HS-27A (cell line): Measurements from ENCODE around the gene C2CD5.
A peak's percentile ranks its signal among the peaks of the same experiment; 100 is the strongest.
"Not testable (repeated sequence)": the region's sequence is repeated elsewhere in the genome, so short reads cannot be mapped to it uniquely, and the experiment has no call there.

ENCODE experiments used
- DNase-seq: peaks from one replicate; pipeline ENCODE4 v3.0.0-alpha.2; 2012; ENCODE audit warnings: low read depth, missing footprints

The C2CD5 gene

DNA sequence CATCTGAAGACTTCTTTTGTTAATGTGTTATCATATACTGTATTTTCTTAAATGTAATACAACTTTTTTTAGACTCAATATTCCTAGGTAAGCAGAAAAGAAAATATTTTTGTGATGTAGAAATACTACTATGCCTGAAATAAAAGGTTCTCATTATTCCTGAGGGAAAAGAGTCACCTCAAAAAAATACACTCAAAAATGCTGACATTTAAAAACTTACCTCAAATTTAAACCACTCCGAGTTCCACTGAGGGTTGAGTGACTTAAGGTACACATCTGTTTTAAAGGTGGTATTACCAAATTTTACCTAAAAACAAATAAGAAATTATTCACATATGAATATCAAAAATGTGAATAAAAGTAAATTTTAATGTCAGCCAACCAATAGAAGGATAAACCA is 9.3 kb downstream of the C2CD5 start:
- DNase-seq: no peak

DNA sequence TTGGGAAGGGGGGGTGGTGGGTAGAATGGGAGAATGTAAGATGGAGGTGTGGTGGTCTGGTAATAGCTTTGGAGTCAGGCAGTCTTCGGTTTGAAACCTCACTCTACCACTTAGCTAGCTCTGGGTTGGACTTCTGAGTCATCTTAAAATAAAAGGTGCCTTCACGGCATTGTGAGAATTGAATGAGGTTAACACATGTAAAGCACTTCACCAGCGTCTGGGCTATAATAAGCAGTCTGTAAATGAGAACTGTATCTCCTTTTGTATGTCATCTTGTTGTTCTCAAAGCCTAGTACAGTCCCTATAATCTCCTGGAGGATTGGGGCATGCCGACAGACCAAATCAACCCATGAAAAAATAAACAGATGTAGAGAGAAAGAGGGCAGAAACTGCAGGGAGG is 11.2 kb downstream of the C2CD5 start:
- no peak for DNase-seq

- DNase-seq: no peak
These were observed 12.0 kb downstream of the C2CD5 start for GRCh38 chr12:22532317-22532716.

DNA sequence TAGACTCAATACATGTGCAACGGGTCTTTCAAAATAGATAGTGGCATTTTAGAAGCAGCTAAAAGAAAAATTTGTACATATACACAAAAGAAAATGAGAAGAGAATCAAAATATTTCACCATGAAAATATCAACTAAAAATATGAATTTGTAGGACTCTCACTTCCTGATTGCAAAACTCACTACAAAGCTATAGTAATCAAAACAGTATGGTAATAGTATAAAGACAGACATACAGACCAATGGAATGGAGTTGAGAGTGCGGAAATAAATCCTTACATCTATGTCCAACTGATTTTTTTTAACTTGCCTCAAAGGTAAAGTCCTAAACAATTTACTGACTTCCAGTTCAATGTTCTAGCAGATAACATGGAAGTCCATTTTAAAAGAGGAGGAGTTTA is 13.1 kb downstream of the C2CD5 start:
- DNase-seq: no peak

GRCh38 chr12:22529281-22530060 is 14.9 kb downstream of the C2CD5 start:
- no peak for DNase-seq

- DNase-seq: peak; percentile 76
These were observed 16.3 kb downstream of the C2CD5 start for GRCh38 chr12:22527999-22528398.

DNA sequence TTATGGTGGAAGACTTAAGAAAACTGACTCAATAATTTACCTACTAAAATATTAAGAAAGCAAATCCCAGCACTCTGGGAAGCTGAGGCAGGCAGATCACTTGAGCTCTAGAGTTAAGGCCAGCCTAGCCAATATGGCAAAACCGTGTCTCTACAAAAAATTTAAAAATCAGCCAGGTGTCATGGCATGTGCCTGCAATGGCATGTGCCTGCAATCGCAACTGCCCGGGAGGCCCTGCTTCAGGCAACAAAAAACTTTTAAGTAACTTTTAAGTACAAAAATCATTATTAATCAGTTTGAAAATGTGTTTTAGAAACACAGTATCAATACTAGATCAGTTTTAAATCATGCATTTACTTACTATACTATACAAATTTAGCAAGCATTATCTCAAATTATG is 17.5 kb downstream of the C2CD5 start:
- DNase-seq: no peak

GRCh38 chr12:22525426-22525825 is 18.9 kb downstream of the C2CD5 start:
- DNase-seq: no peak

DNA sequence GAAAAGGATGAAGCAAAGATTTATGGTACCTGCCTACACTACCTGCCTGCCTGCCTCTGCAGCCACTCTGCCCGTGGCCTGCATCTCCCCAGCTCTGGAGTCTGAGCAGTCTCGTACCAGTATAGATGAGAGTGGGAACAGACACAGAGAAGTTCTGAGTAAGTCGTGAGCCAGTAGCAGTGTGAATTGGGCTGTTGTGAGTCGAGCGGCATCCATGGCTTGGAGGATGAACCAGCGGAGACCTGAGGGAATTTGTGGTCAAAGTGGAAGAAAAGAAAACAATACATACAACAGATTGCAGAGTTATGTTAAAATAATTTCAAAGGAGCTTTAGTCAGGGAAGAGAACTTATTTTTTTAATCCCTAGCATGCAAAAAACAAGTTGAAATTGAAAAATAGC is 25.3 kb downstream of the C2CD5 start:
- no peak for DNase-seq

DNA sequence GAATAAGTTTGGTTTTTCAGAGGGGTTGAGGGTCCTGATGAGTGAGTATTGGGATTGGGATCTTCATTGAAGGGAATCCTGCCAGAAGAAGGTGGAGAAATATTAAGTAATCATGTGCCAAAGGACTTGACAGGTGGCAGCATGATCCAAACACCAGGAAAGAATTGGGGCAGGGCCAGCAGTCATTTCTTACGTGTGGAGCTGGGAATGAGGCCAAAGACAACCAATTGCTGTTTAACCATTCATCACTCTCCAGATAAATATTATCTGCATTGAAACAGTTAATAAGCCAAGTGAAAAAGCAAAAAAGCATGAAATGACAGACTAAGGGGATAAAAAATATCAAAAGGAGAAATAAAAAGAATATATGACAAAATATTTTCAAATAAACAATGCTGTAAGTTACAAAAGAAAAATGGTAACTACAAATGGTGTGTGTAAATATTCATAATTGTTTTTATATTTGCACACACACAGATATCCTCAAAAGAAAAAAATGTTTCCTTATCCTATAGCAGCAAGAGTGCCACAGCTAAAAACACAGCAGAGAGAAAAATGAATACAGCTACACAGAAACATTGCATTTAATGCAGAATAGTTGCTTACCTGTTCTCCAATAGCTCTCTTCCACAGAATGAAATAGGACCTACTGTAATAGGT is 26.2 kb downstream of the C2CD5 start:
- DNase-seq: no peak

DNA sequence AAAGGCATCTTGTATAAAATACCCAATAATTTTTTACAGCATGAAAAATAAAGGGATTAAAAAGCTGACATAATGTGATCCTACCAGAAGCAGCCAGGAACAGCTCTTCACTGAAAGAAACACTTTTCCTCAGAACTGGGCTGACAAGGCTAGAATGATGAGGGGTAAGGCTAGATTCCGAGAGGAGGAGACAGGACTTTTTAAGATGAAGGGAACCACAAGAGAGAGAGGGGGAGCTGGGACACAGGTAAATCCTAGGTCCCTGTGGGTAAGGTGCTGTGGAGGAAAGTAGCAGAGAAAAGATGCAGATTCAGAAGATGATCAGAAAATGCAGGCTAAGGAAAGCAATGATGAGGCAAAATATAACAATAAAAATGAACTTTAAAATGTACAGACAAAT is 29.5 kb downstream of the C2CD5 start:
- DNase-seq: no peak

- no peak for DNase-seq
These were observed 38.5 kb downstream of the C2CD5 start for GRCh38 chr12:22505826-22506225.

DNA sequence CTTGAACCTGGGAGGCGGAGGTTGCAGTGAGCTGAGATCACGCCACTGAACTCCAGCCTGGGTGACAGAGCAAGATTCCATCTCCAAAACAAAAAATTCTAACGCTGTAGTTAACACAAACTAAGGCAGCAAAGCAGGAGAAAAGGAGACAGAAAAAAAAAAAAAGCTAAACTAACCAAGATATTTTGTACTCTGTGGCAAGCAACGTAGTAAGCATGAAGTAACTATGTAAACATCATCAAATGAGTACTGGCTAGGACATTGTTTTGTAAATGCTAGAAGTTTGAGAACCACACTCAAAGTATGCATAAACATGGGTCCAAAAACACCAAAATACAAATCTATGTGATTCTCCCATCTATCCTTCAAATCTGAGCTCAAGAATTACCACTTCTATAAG is 44.2 kb downstream of the C2CD5 start:
- no peak for DNase-seq

GRCh38 chr12:22499445-22499844 is 44.9 kb downstream of the C2CD5 start:
- no peak for DNase-seq

- DNase-seq: no peak
These were observed 50.0 kb downstream of the C2CD5 start for GRCh38 chr12:22494319-22494718.

- no peak for DNase-seq
These were observed 53.3 kb downstream of the C2CD5 start for GRCh38 chr12:22491034-22491433.

- no peak for DNase-seq
These were observed 55.9 kb downstream of the C2CD5 start for GRCh38 chr12:22488478-22488877.

DNA sequence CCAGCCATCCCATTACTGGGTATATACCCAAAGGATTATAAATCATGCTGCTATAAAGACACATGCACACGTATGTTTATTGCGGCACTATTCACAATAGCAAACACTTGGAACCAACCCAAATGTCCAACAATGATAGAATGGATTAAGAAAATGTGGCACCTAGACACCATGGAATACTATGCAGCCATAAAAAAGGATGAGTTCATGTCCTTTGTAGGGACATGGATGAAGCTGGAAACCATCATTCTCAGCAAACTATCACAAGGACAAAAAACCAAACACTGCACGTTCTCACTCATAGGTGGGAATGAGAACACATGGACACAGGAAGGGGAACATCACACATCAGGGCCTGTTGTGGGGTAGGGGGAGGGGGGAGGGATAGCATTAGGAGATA is 56.7 kb downstream of the C2CD5 start:
- not testable (repeated sequence) for DNase-seq

DNA sequence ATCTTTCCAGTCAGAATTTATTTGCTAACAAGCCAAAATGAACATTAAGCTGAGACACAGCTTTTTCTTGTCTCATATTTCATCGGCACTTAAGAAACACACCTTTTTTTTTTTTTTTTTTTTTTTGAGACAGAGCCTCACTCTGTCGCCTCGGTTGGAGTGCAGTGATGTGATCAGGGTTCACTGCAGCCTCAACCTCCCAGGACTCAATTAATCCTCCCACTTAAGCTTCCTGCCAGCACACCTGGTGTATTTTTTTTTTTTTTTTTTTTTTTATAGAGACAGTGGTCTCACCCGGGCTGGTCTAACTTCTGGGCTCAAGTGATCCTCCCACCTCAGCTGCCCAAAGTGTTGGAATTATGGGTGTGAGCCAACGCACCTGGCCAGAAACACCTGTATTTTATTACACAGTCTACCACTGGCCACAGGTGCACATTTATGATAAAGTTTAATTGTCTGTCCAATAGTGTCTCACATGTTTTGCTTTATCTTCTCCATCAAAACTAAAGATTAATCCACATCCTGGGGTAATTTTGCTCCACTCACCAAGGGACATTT is 62.7 kb downstream of the C2CD5 start:
- no peak for DNase-seq

- not testable (repeated sequence) for DNase-seq
These were observed 63.5 kb downstream of the C2CD5 start for GRCh38 chr12:22480814-22481213.

- DNase-seq: no peak
These were observed 64.3 kb downstream of the C2CD5 start for GRCh38 chr12:22480016-22480415.

DNA sequence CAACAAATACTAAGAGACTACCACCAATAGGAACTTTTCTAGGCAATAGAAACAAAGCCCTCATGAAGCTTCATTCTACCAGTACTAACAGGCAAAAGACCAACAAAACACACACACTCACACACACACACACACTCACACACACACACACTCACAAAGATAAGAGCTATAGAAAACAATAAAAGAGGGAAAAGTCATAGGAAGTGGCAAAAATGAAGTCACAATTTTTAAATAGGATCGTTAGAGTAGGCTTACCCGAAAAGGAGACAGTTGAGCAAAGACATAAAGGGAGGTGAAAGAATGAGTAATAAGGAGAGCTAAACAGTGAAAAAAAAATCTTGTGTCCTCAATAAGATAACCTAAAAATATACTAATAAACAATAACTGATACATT is 66.5 kb downstream of the C2CD5 start:
- no peak for DNase-seq

DNA sequence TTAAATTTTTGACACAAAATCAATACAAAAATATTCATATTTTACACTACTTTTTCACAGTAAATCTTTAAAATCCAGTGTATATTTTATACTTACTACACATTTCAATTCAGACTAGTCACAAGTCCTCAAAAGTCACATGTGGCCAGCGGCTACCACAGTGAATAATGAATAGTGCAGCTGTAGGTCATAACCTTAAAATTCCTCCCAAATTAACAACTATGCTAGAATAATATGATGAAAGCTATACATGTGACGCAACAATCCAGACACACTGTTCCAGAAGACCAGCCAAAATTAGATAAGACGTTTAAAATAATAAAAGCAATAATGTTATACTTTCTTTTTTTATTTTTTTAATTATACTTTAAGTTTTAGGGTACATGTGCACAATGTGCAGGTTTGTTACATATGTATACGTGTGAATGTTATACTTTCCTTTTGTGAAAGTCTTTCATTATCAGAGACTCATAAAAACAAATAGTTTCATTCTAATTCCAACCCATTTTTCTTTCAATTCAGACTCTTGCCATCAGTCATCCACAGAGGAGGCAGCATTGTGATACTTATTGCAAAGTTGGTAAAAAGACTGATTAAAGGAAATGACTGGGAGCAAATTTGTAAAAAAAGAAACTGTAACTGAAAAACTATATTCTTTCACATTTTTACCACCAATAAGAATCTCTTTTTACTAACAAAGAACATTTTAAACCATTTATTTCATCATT is 67.0 kb downstream of the C2CD5 start:
- peak; percentile 72 for DNase-seq
